OCI-LY1 (cell line): ENCODE results near the gene COMMD3.

Experiments used
- H2AFZ ChIP-seq: fragments of 200-600 bp; sonication (generic), shearing (Covaris generic); 2 replicates; pipeline ENCODE4 v1.6.0; 2014; ENCODE audit warnings: antibody characterized with exemption, mild to moderate bottlenecking, low read length
- H3F3A ChIP-seq: fragments of 200-600 bp; sonication (generic), shearing (Covaris generic); 2 replicates; pipeline ENCODE4 v1.6.0; 2014; ENCODE audit warnings: mild to moderate bottlenecking, antibody characterized with exemption, low read length, moderate library complexity; ENCODE audit not compliant: insufficient read depth
- H3K27ac ChIP-seq: fragments of 200-600 bp; sonication (generic); 2 replicates; pipeline ENCODE4 v1.5.1; 2014; ENCODE audit warnings: low read length, mixed run types, mild to moderate bottlenecking, low read depth; ENCODE audit not compliant: poor library complexity, severe bottlenecking
- H3K27me3 ChIP-seq: fragments of 200-600 bp; sonication (generic); 2 replicates; pipeline ENCODE4 v1.6.0; 2014; ENCODE audit warnings: antibody characterized with exemption, mild to moderate bottlenecking, low read length, moderate library complexity; ENCODE audit not compliant: insufficient read depth
- H3K36me3 ChIP-seq: fragments of 200-600 bp; sonication (generic); 2 replicates; pipeline ENCODE4 v1.6.1; 2014; ENCODE audit warnings: mild to moderate bottlenecking, antibody characterized with exemption, low read length, moderate library complexity, mixed read lengths; ENCODE audit not compliant: insufficient read depth
- H3K4me1 ChIP-seq: fragments of 200-600 bp; sonication (generic); 2 replicates; pipeline ENCODE4 v1.5.1; 2014; ENCODE audit warnings: mild to moderate bottlenecking, low read length, moderate library complexity; ENCODE audit not compliant: insufficient read depth, severe bottlenecking
- H3K4me2 ChIP-seq: fragments of 200-600 bp; sonication (generic), shearing (Covaris generic); 2 replicates; pipeline ENCODE4 v1.6.1; 2014; ENCODE audit warnings: low read length
- H3K4me3 ChIP-seq: fragments of 200-600 bp; sonication (generic); 2 replicates; pipeline ENCODE4 v1.5.1; 2014; ENCODE audit warnings: low read length, low read depth, mild to moderate bottlenecking, mixed read lengths; ENCODE audit not compliant: poor library complexity, severe bottlenecking
- H3K79me2 ChIP-seq: fragments of 200-600 bp; shearing (Covaris generic); 2 replicates; pipeline ENCODE4 v1.6.1; 2016; ENCODE audit warnings: mixed run types, low read length, mixed read lengths; ENCODE audit not compliant: insufficient read depth
- H3K9ac ChIP-seq: fragments of 200-600 bp; sonication (generic), shearing (Covaris generic); 2 replicates; pipeline ENCODE4 v1.6.1; 2014; ENCODE audit warnings: mild to moderate bottlenecking, low read length, mixed read lengths
- H3K9me2 ChIP-seq: fragments of 200-600 bp; sonication (generic), shearing (Covaris generic); 2 replicates; pipeline ENCODE4 v1.6.1; 2014; ENCODE audit warnings: low read depth, mild to moderate bottlenecking, low read length, mixed read lengths
- H3K9me3 ChIP-seq: fragments of 200-600 bp; shearing (Covaris generic); 2 replicates; pipeline ENCODE4 v1.6.1; 2014; ENCODE audit warnings: low read length, mixed read lengths
- H4K20me1 ChIP-seq: fragments of 200-600 bp; sonication (generic), shearing (Covaris generic); 2 replicates; pipeline ENCODE4 v1.6.0; 2016; ENCODE audit warnings: mild to moderate bottlenecking, low read length; ENCODE audit not compliant: insufficient read depth
- EZH2 ChIP-seq: fragments of 200-600 bp; sonication (generic), shearing (Covaris generic); IDR thresholded peaks from 2 replicates; pipeline ENCODE4 v1.8.0; 2017; ENCODE audit warnings: borderline replicate concordance, mixed run types, mild to moderate bottlenecking, antibody characterized with exemption, low read length, moderate library complexity, mixed read lengths
- TF ChIP-seq, protein P1 (sequence below): fragments of 200-600 bp; sonication (generic), shearing (Covaris generic); IDR thresholded peaks from 2 replicates; pipeline ENCODE4 v1.5.1; 2017; ENCODE audit warnings: mild to moderate bottlenecking, antibody characterized with exemption, low read length, moderate library complexity, mixed read lengths

Gene COMMD3

DNA sequence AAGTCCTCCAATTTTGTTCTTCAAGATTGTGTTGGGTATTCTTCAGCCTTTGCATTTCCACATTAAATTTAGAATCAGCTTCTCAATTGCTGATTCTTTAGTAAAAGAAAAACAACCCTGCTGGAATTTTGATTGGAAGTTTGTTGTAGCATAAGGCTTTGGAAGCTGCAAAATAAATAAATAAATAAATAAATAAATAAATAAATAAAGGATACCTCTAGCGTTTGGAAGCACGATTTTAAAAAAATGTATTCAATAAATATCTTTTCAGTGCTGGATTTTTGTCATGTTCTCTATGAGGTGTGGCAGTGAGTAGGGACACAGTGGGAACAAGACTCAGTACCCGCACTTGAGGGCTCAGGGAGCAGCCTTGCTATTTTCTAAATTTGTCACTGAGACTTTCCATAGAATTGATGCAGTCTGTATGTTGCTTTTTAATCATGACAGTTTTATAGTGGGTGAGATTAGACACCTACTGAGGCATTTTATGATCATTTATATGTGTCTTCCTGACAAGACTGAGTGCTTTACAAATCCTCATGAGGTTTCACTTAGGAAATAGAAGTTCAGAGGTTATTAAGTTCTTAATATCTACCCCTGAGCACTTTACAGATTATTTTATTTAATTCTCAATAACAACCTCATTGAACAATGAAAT is 22.3 kb upstream of the COMMD3 start:
- no peak overlapping the region for H3K27ac ChIP-seq

DNA sequence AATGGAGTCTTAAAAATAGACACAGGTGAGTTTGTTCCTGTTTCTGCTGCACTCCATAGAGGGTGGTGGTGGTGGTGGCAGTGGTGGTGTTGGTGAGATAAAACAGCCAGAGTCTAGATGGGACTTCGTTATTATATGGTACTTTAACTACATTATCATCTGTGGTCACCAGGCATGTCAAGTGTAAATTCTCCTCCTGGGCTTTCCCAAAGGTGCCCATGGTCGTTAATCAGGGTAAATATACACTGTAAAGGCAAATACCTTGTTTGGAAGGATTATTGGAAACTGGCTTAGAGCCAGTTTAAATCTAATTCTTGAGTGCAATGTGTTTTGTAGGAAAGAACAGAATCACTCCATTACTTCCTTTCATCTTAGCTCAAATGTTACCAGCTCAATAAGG is 21.5 kb upstream of the COMMD3 start:
- H3K9me3 ChIP-seq = no peaks in the 10 kb centered on the region
- H3F3A ChIP-seq = no peaks in the 10 kb centered on the region
- no peaks in the 10 kb centered on the region for H3K27me3 ChIP-seq
- no peaks in the 10 kb centered on the region for H3K36me3 ChIP-seq
- no peaks in the 10 kb centered on the region for H3K4me1 ChIP-seq
- H2AFZ ChIP-seq = no peak overlapping the region
- H3K9me2 ChIP-seq = no peaks in the 10 kb centered on the region
- no peak for TF ChIP-seq EZH2
- TF ChIP-seq, protein P1, sequence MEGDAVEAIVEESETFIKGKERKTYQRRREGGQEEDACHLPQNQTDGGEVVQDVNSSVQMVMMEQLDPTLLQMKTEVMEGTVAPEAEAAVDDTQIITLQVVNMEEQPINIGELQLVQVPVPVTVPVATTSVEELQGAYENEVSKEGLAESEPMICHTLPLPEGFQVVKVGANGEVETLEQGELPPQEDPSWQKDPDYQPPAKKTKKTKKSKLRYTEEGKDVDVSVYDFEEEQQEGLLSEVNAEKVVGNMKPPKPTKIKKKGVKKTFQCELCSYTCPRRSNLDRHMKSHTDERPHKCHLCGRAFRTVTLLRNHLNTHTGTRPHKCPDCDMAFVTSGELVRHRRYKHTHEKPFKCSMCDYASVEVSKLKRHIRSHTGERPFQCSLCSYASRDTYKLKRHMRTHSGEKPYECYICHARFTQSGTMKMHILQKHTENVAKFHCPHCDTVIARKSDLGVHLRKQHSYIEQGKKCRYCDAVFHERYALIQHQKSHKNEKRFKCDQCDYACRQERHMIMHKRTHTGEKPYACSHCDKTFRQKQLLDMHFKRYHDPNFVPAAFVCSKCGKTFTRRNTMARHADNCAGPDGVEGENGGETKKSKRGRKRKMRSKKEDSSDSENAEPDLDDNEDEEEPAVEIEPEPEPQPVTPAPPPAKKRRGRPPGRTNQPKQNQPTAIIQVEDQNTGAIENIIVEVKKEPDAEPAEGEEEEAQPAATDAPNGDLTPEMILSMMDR = no peak
- H3K4me3 ChIP-seq = no peak overlapping the region
- no peak overlapping the region for H3K9ac ChIP-seq
- no peak overlapping the region for H3K4me2 ChIP-seq
- no peaks in the 10 kb centered on the region for H4K20me1 ChIP-seq
- H3K79me2 ChIP-seq = no peaks in the 10 kb centered on the region
- no peak overlapping the region for H3K27ac ChIP-seq

More for the DNA sequence above, 22.3 kb upstream of the COMMD3 start:
- no peak overlapping the region for H2AFZ ChIP-seq
- no peaks in the 10 kb centered on the region for H3K4me1 ChIP-seq
- no peak overlapping the region for H3K4me2 ChIP-seq
- no peak overlapping the region for H3K4me3 ChIP-seq
- no peaks in the 10 kb centered on the region for H3K9me3 ChIP-seq
- no peaks in the 10 kb centered on the region for H3K9me2 ChIP-seq
- no peaks in the 10 kb centered on the region for H3K79me2 ChIP-seq
- no peaks in the 10 kb centered on the region for H3K36me3 ChIP-seq
- no peak overlapping the region for H3K9ac ChIP-seq
- H3F3A ChIP-seq = no peaks in the 10 kb centered on the region
- TF ChIP-seq, protein P1 = no peak
- no peak for TF ChIP-seq EZH2
- no peaks in the 10 kb centered on the region for H3K27me3 ChIP-seq
- H4K20me1 ChIP-seq = no peaks in the 10 kb centered on the region

GRCh38 chr10:22301193-22301592 is 15.0 kb upstream of the COMMD3 start:
- H3F3A ChIP-seq = no peaks in the 10 kb centered on the region
- TF ChIP-seq, protein P1 = no peak
- TF ChIP-seq EZH2 = no peak
- H3K4me3 ChIP-seq = no peak overlapping the region
- H3K9me2 ChIP-seq = no peaks in the 10 kb centered on the region
- H4K20me1 ChIP-seq = no peaks in the 10 kb centered on the region
- H3K79me2 ChIP-seq = no peaks in the 10 kb centered on the region
- H3K4me1 ChIP-seq = no peaks in the 10 kb centered on the region
- no peak overlapping the region for H3K27ac ChIP-seq
- no peak overlapping the region for H2AFZ ChIP-seq
- H3K4me2 ChIP-seq = no peak overlapping the region
- H3K36me3 ChIP-seq = no peaks in the 10 kb centered on the region
- H3K27me3 ChIP-seq = no peaks in the 10 kb centered on the region
- no peaks in the 10 kb centered on the region for H3K9me3 ChIP-seq
- no peak overlapping the region for H3K9ac ChIP-seq
